ENCODE data around the gene OPRM1.

The OPRM1 gene

DNA sequence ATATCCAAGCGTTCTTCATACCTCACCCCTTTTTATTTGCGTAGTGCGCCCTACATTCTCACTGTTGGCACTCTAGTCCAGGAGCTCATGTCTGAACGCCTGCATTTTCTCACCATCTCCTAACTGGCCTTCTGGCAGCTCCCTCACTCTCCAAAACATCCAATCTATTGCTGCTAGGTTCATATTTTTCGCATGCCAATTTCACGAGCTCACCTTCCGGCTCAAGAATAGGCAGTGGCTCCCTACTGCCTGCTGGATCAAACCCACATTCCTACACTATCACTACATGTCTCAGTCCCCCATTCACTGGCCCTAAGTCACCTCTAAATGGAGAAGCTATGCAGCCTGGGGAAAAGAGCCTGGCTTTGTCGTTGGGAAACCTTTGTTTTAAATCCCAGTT lies 202.5 kb downstream of the OPRM1 start:
- Histone ChIP-seq H3K27ac (ENCODE audit: low read length) (no peak overlapping the region), H3K9me3 (ENCODE audit: insufficient read depth, low read length) (no peaks in the 10 kb centered on the region), H3K4me1 (ENCODE audit: low read length) (no peaks in the 10 kb centered on the region), H4K20me1 (ENCODE audit: insufficient read depth, low read length) (no peaks in the 10 kb centered on the region), H3K4me3 (ENCODE audit: low read length) (no peak overlapping the region), H3K36me3 (replicated peaks; ENCODE audit: low read depth, low read length) (no peaks in the 10 kb centered on the region), H2AFZ (ENCODE audit: low read depth, low read length) (no peak overlapping the region), H3K27me3 (ENCODE audit: low read depth, low read length) (peaks cover 18% of the 10 kb centered on the region; the same call in 1 of the 2 replicates), H3K4me2 (ENCODE audit: low read length) (no peak overlapping the region), H3K9ac (ENCODE audit: low read length) (no peak overlapping the region), H3K79me2 (ENCODE audit: low read length) (no peaks in the 10 kb centered on the region)
- no peak for TF ChIP-seq CTCF (IDR thresholded peaks at IDR 0.05; ENCODE audit: low read depth, low read length)
- TF ChIP-seq EZH2phosphoT487 (IDR thresholded peaks at IDR 0.05; ENCODE audit: low read depth) = no peak

DNA sequence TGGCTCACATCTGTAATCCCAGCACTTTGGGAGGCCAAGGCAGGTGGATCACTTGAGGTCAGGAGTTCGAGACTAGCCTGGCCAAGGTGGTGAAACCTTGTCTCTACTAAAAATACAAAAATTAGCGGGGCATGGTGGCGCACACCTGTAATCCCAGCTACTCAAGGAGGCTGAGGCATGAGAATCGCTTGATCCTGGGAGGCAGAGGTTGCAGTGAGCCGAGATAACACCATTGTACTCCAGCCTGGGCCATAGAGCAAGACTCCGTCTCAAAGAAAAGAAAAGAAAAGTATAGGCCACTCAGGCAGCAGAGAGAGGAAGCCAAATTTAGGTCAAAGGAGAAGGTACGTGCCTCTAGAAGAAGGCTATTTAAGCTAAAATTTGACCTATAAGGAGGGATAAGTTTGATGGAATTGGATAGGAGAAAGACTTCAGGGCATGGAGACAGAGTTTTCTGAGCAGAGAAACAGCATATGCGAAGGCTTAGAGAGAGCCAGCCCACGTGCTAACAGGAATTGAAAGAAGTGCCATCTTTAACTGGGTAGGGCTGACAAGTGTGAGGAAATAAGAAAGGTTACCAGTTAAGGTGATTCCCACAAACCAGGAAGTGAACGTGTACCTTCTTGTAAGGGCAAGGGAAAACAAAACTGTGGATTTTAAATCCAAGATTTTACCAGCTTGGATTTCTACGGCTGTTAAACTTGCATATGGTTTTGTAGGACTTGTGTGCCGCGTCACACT lies 203.7 kb downstream of the OPRM1 start:
- Histone ChIP-seq H3K27me3 (ENCODE audit: low read depth, low read length) (peaks cover 28% of the 10 kb centered on the region), H4K20me1 (ENCODE audit: insufficient read depth, low read length) (no peaks in the 10 kb centered on the region), H3K36me3 (replicated peaks; ENCODE audit: low read depth, low read length) (no peaks in the 10 kb centered on the region), H2AFZ (ENCODE audit: low read depth, low read length) (no peak overlapping the region), H3K4me2 (ENCODE audit: low read length) (no peak overlapping the region), H3K79me2 (ENCODE audit: low read length) (no peaks in the 10 kb centered on the region), H3K4me1 (ENCODE audit: low read length) (peaks cover 6% of the 10 kb centered on the region), H3K9me3 (ENCODE audit: insufficient read depth, low read length) (no peaks in the 10 kb centered on the region), H3K9ac (ENCODE audit: low read length) (no peak overlapping the region), H3K4me3 (ENCODE audit: low read length) (no peak overlapping the region), H3K27ac (ENCODE audit: low read length) (no peak overlapping the region)
- no peak for TF ChIP-seq CTCF (IDR thresholded peaks at IDR 0.05; ENCODE audit: low read depth, low read length)
- no peak for TF ChIP-seq EZH2phosphoT487 (IDR thresholded peaks at IDR 0.05; ENCODE audit: low read depth)

DNA sequence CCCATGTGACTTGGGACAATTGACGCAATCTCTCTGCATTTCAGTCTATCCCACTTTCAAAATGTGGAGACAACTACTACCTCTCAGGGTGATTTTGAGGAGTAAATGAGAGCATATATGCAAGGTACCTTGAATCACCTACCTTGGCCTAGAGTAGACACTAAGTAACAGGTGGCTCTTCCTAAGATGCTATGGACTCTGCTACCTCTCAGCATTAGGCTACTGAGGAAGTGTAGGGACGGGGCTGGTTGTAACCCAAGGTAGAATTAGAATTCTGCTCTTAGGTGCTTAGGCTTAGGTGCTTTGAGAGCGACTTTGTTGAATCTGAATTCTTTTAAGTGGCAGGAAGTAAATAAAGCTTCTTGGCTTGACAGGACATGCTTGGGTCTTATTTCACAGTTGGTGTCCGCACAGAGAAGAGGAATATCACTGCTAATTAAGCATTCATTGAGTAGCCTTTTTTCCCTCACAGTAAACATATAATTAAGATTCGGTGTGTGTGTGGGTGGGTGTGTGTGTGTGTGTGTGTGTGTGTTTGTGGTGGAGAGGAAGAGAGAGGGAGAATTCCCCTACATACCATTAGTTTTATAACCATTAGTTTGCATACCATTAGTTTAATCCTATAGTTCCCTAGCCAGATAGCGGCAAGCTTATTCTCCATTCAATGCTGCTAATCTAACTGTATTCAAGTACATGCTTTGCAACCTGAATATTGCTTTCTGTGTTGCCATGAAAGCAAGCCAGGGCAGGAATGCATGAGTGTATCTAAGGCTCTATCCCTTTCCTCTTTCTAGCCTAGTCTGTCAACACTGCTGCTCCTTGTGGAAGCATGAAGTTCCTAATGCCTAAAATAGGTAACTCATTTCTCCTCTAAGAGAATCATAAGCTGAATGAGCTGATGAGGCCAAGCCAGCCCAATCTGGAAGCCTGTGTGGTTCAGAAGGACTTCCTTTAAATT lies 205.0 kb downstream of the OPRM1 start:
- Histone ChIP-seq H3K4me3 (ENCODE audit: low read length) (no peak overlapping the region), H3K9ac (ENCODE audit: low read length) (no peak overlapping the region), H3K27ac (ENCODE audit: low read length) (no peak overlapping the region), H3K4me1 (ENCODE audit: low read length) (peaks cover 11% of the 10 kb centered on the region), H3K9me3 (ENCODE audit: insufficient read depth, low read length) (no peaks in the 10 kb centered on the region), H3K27me3 (ENCODE audit: low read depth, low read length) (peaks cover 33% of the 10 kb centered on the region), H3K79me2 (ENCODE audit: low read length) (no peaks in the 10 kb centered on the region), H4K20me1 (ENCODE audit: insufficient read depth, low read length) (no peaks in the 10 kb centered on the region), H3K4me2 (ENCODE audit: low read length) (no peak overlapping the region), H3K36me3 (replicated peaks; ENCODE audit: low read depth, low read length) (no peaks in the 10 kb centered on the region), H2AFZ (ENCODE audit: low read depth, low read length) (no peak overlapping the region)
- no peak for TF ChIP-seq EZH2phosphoT487 (IDR thresholded peaks at IDR 0.05; ENCODE audit: low read depth)
- no peak for TF ChIP-seq CTCF (IDR thresholded peaks at IDR 0.05; ENCODE audit: low read depth, low read length)

- TF ChIP-seq CTCF (IDR thresholded peaks at IDR 0.05; ENCODE audit: low read depth, low read length) (no peak), EZH2phosphoT487 (IDR thresholded peaks at IDR 0.05; ENCODE audit: low read depth) (no peak)
- no peak overlapping the region for H3K4me2 ChIP-seq (ENCODE audit: low read length)
- no peak overlapping the region for H3K27ac ChIP-seq (ENCODE audit: low read length)
- H3K4me3 ChIP-seq (ENCODE audit: low read length) = no peak overlapping the region
- H3K4me1 ChIP-seq (ENCODE audit: low read length) = peaks cover 26% of the 10 kb centered on the region
- H4K20me1 ChIP-seq (ENCODE audit: insufficient read depth, low read length) = no peaks in the 10 kb centered on the region
- H3K36me3 ChIP-seq (replicated peaks; ENCODE audit: low read depth, low read length) = no peaks in the 10 kb centered on the region
- H3K9ac ChIP-seq (ENCODE audit: low read length) = no peak overlapping the region
- no peaks in the 10 kb centered on the region for H3K79me2 ChIP-seq (ENCODE audit: low read length)
- H2AFZ ChIP-seq (ENCODE audit: low read depth, low read length) = no peak overlapping the region
- no peaks in the 10 kb centered on the region for H3K9me3 ChIP-seq (ENCODE audit: insufficient read depth, low read length)
- peaks cover 37% of the 10 kb centered on the region for H3K27me3 ChIP-seq (ENCODE audit: low read depth, low read length)
These were observed 206.5 kb downstream of the OPRM1 start for GRCh38 chr6:154245506-154245905.

All from OCI-LY3 (cell line).